GM19351 (cell line): ENCODE results near the gene TFF3.

ENCODE experiments used
- ATAC-seq: cut with Tn5 transposase; IDR thresholded peaks from one replicate; pipeline ENCODE4 v1.9.1; 2021; ENCODE audit warnings: mild to moderate bottlenecking, moderate library complexity; ENCODE audit not compliant: unreplicated experiment

Gene TFF3, protein sequence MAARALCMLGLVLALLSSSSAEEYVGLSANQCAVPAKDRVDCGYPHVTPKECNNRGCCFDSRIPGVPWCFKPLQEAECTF

DNA sequence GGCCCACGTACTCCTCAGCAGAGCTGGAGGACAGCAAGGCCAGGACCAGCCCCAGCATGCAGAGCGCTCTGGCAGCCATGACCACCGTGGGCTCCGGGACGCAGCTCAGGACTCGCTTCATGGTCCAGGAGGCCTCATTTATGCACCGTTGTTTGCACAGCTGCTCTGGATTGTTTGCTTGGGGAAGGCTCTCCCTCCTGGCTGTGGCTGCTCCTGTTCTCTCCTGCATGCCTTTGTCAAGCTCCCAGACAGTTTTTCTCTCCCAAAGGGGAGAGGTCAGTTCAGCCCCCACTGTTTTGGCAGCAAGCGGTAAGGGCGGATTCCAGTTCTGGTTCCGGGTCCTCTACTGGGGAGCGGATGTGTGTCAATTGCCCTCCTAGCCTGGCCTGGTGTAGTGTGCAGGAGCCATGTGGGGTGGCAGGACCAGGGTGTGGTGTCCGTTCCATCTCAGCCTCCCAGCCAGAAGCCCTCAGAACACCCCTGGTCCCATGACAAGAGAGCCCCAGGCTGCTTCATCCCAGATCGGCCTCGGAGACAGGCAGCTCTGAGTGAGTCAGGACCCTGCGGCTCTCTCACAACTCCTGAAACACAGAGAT is at the start of gene TFF3:
TSS of gene TFF3 (minus strand) at position 114 of the 596 bp plus-strand sequence. CDS start at position 79, 35 bp downstream.
- no peak for ATAC-seq

DNA sequence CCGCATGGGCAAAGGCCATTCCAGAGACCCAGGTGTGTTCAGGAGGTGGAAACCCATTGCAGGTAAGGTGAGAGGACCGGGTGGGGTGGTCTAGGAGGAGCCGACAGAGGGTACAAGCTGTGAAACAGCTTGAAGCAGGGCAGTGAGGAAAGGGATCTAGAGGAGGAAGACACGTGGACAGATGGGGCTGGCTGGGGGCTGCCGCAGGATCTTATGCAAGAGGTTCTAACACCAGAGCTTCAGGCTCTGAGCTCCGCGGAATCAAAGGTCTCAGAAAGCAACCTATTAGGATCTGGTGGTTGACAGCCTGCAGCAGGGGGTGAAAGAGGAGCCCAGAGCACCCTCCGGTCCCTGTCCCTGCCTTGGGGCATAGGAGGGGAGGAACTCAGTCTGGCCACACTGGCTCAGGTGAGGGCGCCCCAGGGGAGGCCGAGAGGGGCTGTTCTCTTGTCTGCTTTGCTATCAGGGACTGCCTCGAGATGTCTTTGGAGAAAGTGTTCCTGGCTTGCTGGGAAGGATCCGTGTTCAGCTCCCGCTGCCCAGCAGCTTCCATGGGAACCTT is 49.2 kb upstream of the TFF3 start:
- ATAC-seq, result no peak

DNA sequence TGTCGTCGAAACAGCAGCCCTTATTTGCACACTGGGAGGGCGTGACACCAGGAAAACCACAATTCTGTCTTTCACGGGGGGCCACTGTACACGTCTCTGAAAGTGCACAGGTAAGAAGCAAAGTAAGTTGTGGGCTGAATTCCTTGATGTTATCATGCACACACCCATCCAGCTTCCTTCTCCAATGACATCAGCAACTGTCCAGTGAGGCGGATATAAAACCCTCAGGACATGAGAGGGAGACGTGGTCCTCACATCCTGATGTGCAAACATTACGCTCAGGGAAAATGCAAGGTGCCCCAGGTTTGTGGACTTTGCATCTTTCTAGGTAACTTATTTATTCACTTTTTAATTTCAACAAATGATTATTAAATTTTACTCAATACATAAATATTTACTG is 48.1 kb upstream of the TFF3 start:
- ATAC-seq, result no peak

GRCh38 chr21:42362700-42363099 is 47.5 kb upstream of the TFF3 start:
- no peak for ATAC-seq

DNA sequence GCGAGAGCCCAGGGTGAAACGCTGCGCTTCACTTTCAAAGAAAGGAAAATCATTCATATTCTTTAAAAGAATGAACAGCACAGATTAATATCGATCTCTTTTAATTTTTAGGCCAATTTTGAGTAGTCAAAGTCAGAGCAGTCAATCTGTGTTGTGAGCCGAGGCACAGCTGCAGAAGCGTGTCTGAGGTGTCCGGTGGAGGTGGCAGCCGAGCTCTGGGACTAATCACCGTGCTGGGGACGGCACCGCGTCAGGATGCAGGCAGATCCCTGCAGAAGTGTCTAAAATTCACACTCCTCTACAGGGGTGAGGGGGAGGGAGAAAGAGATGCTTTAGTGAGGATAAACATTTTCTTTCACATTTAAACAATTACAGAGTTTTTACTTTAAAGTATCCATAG is 47.0 kb upstream of the TFF3 start:
- no peak for ATAC-seq

- ATAC-seq, result no peak
Observed at GRCh38 chr21:42361286-42361685, 46.1 kb upstream of the TFF3 start.

DNA sequence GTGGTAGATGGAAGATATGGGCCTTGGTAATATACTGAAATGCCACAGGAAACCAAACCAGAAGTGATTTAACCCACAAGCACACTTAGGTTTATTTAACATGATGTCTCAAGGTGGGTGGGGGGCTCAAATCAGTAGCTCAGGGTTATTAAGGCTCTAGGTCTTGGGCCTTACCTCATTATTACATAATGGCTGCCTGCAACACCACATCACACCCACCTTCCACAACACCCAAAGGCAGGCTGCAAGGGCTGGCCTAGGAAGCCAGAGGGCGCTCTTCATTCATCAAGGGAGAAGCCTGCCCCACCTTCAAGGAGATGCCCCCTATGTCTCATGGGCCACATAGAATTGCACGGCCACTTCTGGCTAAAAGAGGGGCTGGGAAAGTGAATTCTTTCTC is 45.1 kb upstream of the TFF3 start:
- ATAC-seq, result no peak

GRCh38 chr21:42358937-42359336 is 43.7 kb upstream of the TFF3 start:
- ATAC-seq, result no peak

- no peak for ATAC-seq
Observed at GRCh38 chr21:42358261-42358660, 43.1 kb upstream of the TFF3 start.

DNA sequence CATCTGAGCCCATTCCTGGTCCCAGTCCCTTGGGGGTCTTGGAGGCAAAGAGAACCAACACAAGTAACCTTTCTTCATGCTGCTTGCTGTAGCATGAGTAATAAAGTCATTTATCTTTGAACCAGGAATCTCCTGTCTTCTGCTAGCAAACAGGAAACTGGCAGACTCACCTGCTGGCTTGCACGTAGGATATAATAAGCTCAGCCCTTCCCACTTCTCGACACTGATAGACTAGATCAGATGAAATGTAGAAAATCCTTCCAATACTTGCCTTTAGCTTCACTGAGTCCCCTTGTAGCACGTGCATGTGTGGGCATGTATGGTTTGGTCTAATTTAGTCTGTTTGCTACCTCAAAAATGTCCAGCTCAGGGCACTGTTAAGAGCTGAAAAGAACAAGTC is 42.1 kb upstream of the TFF3 start:
- no peak for ATAC-seq

DNA sequence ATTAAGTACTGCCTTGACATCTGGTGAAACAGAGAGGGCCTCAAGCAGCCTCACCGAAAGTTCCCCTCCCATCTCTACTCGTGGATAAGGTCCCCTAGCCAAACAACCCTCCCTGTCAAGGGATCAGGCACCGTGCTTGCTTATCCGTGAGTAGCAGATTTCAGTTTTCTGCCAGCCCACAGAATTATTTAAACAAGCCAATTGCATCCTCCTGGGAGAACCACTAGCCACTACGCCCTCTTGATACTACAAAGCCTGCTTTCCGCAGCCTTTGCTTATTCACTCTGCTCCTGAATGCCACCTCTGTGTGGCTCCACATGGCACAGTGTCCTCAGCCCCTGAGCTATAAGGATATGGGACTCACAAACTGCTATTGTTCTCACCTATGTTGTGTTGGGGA is 41.4 kb upstream of the TFF3 start:
- ATAC-seq, result no peak

DNA sequence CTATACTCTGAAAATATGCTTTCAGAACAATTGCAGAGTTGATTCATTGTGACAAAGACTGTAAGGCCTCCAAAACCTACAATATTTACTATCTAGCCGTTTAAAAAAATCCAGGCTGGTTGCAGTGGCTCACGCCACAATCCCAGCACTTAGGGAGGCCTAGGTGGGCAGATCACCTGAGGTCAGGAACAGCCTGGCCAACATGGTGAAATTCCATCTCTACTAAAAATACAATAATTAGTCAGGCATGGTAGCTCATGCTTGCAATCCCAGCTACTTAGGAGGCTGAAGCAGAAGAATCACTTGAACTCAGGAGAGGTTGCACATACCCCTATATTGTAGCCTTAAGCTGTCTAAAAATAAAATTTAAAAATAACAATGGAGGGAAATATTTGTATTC is 40.8 kb upstream of the TFF3 start:
- ATAC-seq, result no peak

GRCh38 chr21:42353623-42354022 is 38.4 kb upstream of the TFF3 start:
- ATAC-seq, result no peak

DNA sequence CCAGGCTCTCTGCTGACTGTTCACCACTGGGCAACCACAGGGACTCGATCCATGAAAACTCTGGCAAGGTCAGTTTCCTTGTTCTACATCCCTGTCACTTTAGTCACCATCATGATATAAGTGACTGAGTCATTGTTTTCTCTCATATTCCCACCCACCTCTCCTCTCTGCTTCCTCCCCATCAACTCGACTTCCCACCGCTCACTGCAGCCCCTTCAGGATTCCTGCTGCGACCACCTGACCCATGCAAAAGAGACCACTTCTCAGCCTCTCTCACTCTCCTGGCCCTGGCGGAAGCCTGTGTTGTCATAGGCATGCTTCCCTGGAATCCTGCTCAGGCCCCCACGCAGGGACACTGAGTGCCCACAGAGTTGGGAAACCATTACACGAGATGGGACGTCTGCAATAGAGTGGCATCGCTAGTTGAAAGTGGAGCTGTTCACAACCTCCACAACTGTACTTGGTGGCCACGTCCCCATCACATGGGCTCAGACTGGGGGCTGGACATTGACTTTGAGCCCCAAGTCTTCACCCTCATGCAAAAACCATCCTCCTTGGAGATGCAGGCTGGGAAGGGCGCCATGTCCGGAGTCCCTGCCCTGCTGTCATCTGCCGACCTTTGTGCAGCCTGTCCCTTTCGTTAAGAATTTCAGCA is 37.4 kb upstream of the TFF3 start:
- ATAC-seq, result no peak

- no peak for ATAC-seq
Observed at GRCh38 chr21:42351626-42352440, 36.6 kb upstream of the TFF3 start.

GRCh38 chr21:42350927-42351426 is 35.8 kb upstream of the TFF3 start, which contains the start of gene TFF2:
TSS of gene TFF2 (minus strand) at chr21:42350994. CDS start at chr21:42350957, 37 bp downstream.
- no peak for ATAC-seq

GRCh38 chr21:42350318-42350910 is 35.2 kb upstream of the TFF3 start:
- ATAC-seq, result no peak

GRCh38 chr21:42349420-42350317 is 34.5 kb upstream of the TFF3 start:
- ATAC-seq, result no peak

GRCh38 chr21:42348762-42349161 is 33.6 kb upstream of the TFF3 start:
- no peak for ATAC-seq
